CD4-positive, alpha-beta T cell treated with Interleukin-12 subunit alpha and Interleukin-12 subunit beta, for 1 hour (primary cell): ENCODE data around the gene BRWD1.

Experiments
- DNase-seq: peaks from one replicate; pipeline ENCODE4 v3.0.0-alpha.2; 2020

Gene BRWD1

DNA sequence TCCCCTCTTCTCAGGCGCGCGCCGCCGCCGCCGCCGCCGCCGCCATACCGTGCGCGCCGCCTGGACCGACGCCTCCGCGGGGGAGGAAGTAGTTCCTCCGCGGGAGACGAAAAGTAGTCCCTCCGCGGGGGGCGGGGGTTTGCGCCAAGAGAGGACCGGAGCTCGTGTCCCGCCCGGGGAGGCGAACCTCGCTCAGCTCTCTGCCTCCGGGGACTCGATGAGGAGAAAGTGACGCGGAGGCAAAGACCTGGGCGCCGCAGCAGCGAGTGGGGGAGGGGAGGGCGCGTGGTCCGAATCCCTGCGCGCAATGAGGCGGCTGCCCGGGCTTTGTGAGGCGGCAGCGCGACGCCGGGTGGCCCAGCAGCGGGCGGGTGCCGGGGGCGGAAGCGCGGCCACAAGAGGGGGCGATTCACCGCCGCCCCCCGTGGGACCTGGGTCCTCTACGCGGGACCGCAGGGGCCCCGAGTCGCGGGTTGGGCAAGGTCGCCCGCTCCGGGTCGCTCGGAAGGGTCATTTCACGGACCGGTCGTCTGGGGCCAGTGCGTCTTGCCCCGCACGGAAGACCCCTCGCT, at the start of gene BRWD1:
TSS of gene BRWD1 (minus strand) at position 62 of the 572 bp plus-strand sequence. CDS start 141 bp downstream, outside the sequence.
- DNase-seq, result peak; percentile 86

DNA sequence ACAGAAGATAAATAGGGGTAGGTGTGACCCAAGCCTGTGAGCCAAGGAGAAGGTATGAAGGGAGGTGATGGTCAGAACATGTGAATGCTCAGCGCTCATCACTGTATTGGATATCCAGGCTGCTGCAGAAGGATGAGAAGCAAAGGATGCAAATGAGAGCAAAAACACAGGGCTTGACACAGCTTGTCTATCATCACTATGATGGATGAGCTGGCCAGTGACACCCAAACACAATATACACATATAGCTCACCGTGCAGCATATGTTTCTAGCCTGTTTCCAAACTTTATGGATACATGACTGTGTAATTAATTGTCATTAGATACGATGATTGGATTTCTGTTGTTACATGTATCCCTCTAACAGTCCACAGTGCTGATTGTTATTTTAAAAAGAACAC, 49.3 kb upstream of the BRWD1 start:
- no peak for DNase-seq

DNA sequence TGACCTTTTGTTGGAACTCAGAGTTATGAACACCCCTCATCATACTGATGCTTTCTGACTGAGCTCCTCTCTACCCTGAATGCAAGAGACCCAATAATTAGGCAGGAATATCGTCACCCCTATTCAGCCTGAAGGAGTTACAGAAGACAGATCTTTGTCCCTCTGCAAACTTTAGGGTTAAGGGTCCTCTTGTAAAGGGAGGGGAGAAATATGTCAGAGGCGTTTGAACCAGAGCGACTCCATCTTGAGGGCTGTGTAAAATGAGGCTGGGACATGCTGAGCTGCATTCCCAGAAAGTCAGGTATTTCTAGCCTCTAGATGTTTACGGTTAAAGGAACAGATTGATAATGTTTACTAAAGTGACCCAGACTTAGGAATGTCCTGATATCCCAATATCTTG, 46.0 kb upstream of the BRWD1 start:
- DNase-seq, result no peak

DNA sequence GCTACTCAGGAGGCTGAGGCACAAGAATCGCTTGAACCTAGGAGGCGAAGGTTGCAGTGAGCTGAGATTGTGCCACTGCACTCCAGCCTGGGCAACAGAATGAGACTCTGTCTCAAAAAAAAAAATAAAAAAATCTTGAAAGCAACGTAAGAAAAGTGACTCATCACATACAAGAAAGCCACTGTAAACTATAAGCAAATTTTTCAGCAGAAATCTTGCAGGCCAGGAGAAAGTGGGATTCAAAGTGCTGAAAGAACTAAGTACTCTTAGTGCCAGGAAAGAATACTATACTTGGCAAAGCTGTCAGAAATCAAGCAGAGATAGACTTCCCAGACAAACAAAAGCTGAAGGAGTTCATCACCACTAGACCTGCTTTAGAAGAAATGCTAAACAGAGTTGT, 39.9 kb upstream of the BRWD1 start:
- no peak for DNase-seq

DNA sequence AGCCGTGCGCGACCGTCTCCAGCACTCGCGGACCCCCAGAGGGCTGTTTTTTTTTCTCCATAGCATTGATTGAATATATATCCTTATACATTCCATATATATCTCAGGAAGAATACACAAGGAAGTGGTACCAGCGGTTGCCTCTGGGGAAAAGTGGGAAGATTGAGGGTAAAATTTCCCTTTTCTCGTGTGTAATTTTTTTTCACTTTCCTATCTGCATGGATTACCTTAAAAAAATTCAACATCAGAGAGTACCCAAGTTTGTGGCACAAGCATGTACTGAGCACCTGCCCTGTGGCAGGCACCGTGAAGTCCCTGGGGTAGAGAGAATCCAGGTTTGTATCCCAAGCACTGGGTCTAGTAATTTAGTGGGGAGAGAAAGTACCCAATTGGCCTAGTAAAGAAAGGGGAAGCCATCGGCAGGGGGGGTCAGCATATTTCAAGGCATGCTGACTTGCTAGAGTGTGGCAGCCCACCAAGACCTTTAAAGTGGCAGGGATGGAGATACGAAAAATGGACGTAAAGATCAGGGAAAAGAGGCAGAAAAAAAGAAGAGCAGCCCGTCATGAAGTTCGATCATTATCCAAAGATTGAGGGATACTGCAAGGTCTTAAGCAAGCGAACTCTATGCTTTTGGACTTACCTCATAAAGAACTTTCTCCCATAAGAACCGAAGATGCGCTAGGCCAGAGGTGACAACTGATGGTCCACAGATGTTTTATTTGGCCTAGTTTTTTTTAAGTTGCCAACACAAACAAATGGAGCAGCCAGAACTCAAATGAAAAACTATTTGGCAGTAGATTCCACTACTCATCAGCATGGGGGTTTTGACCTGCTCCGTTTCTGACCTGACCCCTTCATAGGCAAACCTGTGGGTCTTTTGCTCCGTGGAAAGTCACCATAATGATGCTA, 36.9 kb upstream of the BRWD1 start:
- no peak for DNase-seq

DNA sequence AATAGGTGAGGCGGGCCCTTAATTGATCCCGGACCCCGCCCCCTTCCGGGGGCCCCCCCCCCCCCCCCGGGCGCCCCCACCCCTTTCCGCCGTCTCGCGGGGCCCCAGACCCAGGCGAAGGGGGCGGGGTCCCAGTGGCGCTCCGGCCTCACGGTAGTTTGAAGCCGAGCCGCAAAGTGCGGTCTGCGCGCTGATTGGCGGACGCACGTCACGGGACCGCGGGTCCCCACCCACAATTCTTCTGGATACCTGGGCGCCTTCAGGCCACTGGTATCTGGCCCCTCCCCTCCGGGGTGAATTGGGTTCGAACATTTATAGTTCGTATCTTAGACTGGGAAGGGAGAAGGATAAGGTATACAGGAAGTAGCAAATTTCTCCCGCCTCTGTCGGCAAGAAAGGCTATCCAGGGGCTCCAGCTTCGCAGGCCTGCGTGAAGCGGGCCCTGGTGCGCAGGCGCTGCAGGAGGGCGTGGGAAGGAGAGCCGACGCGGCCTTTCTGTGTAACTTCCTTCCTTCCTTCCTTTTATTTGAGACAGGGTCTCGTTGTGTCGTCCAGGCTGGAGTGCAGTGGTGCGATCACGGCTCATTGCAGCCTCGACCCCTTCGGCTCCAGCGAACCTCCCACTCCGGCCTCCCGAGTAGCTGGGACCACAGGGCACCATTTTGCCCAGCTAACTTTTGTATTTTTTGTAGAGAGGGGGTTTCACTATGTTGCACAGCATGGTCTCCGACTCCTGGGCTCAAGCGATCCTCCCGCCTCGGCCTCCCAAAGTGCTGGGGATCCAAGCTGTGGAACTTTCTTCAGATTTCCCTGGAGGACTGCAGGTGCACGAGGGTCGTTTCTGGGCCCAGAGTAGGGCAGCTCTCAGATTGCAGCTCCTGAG, 36.0 kb upstream of the BRWD1 start:
- DNase-seq, result peak; percentile 96

DNA sequence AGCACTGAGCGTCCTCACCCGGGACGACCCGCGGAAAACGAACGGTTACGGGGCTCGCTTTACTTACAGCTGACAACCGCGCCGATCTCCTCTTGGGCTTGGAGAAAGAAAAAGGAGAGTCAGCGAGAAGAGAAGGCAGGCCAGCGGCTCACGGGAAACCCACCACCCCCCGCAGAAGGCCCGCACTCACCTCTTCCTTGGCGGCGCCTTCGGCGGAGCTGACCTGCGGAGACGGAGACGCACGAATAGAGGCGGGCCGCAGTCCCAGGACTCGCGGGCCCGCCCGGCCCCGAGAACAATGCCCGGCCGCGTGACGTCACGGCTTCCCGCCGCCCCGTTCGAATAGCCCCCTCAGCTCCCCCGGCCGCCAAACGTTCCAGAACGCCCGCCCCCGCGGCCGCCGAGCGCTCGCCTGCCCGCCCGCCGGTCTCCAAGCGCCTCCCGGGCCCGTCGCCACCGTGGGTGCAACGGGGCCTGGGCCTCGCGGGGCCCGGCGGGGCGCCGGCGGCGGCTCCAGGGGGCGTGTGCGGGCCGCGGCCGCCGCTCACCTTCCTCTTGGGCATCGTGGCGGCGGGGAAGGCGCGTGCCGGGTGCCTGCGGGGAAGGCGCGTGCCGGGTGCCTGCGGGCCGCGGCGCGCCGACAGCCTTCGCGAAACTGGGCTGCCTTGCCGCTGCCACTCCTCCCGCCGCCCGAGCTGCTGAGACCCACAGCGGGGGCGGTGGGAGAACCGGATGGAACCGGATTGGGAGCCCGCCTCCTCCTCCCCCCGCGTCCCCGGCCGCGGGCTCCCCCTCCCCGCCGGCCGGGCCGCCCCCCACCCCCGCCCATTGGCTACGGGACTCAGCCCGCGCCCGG, 35.2 kb upstream of the BRWD1 start, which contains the start of gene HMGN1:
TSS of gene HMGN1 (minus strand) at position 734 of the 856 bp plus-strand sequence. CDS start at position 563, 171 bp downstream.
- DNase-seq, result peak; percentile 90

DNA sequence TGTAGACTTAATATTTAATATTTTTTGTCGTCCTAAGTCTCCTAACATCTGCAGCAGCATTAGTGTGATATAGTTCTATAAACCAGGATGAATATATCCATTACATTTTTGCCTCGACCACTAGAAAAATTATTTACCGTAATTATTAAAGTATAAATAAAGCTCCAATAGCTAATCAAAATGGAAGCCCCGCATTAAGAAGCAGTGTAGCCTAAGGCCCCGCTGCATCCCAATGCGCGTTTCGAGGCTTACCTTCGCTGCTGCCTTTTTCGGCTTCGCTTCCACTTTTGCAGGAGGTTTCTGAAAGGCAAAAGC, 34.6 kb upstream of the BRWD1 start:
- DNase-seq, result no peak

DNA sequence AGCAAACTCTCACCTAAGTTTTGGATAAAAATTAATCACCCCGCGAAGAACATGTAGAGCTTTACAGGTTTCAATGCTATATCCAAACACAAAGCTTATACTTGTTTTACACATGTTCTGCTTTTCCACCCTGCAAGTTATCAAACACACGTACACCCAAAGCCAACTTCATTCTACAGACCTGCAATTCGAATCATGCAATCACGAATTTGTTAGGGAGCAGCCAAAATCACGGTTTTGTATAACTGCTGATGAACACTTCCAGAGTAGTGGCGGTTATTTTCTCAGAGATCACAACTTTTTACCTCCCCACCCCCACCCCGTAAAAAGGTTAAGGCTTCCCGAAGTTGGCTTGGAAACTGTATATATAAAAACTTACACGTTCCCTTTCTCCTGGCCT, 34.1 kb upstream of the BRWD1 start:
- DNase-seq, result no peak

DNA sequence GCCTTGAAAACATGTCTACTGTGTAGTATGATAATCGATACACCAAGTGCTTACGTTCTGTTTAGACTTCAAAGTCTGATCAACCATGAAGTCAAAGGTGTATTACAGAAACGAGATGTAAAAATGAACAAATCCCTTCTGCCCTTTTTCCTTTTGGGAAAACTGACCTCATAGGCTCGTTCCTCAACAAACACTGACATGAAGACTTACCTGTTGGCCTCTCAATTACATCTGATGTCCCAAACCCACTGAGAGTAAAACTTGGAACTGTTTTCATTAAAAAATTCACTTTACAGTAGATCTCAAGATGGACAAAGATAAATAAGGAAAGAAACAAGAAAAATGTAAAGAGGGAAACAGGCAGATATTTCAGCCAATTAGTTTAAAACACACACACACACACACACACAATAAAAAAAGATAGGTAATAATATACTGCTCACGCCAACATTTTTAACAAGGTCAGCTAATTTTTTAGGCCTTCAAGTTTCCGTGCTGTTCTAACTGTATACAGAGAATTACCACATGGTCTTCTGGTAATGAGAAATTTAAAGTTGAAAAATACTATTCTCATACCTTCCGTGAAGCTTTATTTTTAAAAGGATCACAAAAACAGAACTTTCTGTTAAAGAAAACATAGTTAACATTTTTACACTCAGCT, 33.4 kb upstream of the BRWD1 start:
- DNase-seq, result no peak

DNA sequence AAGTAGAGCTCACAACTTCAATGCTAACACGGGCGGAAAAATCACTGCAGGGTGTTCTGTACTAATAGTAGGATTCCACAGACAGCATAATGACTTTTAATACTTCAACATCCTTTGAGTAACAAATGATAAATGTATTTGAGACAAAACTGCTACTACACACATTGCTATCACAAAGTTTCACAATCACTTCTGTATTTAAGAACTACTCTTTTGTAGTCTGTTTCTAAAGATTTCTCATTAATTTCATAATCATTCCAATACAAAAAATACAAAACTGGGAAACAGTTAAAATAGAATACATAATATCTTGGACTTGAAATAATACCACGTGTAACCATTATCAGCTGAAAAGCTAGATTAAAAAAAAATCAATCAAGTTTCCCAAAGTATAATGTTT, 32.8 kb upstream of the BRWD1 start:
- DNase-seq, result no peak

DNA sequence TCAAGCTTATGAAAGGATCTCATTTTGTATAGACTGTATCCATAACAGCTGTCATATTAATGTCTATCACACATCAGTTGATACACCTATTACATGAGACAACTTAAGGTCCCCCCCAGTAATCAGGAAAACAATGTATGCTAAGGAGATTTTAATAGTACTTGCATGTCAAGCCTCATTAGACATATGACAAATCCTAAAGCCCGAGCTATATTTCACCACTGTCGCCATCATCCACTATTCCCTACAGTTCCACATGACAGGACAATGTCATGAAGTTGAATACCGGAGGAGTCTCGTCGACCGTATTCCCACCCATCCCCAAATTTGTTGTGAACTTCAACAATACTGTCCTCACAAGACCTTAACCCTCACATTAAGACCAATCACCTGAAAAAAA, 32.0 kb upstream of the BRWD1 start:
- no peak for DNase-seq

DNA sequence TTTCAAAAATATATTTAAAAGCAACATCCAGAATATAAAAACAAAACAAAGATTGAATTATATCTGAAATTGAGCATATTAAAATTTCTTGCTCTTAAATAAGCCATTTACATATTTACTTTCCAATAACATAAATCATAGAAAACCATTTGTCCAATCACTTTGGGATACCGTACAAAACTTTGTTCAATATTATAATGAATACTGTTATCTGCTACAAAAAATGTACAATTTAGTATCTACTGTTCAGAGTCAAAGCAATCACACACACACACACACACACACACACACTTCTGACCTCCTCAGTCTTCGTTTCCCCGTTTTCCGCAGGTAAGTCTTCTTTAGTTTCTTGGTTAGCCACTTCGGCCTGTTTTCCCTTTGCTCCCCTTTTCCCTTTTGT, 31.4 kb upstream of the BRWD1 start:
- no peak for DNase-seq

DNA sequence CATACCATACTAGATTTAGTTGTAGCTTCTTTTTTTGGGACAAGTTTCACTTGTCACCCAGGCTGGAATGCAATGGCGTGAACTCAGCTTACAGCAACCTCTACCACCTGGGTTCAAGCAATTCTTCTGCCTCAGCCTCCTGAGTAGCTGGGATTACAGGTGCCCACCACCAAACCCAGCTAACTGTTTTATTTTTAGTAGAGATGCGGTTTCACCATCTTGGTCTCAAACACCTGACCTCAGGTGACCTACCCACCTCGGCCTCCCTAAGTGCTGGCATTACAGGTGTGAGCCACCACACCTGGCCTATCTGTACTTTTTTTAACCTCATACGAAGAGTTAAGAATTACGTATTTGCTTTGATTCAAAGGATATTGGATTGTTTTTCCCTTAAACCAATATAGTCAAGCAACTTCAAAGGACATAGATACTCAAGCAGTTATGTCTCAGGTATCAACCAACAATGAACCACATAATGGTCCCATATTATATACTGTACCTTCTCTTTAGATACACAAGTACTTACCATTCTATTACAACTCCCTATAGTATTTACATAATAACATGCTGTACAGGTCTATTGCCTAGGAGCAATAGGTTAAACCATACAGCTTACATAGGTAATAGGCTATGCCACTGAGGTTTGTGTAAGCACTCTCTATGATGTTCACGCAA, 28.0 kb upstream of the BRWD1 start:
- no peak for DNase-seq

DNA sequence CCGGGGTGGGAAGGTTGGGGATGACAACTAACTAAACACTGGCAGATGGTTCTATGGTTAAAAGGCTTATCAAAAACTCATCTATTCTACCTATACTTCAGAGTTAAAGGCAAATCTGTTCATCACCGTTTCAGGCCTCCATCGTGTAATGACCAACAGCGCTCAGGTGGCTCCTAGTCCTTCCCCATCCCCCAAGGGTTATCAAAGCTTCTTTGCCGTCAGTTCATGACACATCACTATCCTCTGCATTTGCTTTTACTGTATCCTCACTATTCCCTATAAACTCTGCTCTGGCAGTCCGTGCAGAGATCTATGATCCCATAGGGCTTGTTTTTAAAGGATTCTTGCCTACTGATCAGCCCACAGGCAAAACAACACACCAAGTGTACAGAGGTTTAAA, 27.3 kb upstream of the BRWD1 start:
- no peak for DNase-seq

DNA sequence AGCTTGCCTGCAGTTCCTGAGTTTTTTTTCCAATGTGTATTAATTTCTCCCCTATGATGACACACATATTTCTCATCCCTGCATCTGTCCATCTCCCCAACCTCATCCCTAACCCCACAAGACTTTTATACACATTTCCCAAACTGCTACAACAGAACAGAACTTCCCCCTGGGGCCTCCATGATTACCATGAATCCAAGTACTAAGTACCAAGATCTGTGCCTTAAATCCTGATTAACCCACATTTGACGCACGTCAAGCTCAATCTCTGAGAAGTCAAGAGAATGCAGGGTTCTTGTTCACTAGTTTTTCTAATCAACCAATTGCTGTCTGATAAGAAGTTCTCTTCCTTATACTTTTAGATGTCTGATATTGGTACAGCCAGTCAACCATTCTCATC, 25.8 kb upstream of the BRWD1 start:
- DNase-seq, result no peak

DNA sequence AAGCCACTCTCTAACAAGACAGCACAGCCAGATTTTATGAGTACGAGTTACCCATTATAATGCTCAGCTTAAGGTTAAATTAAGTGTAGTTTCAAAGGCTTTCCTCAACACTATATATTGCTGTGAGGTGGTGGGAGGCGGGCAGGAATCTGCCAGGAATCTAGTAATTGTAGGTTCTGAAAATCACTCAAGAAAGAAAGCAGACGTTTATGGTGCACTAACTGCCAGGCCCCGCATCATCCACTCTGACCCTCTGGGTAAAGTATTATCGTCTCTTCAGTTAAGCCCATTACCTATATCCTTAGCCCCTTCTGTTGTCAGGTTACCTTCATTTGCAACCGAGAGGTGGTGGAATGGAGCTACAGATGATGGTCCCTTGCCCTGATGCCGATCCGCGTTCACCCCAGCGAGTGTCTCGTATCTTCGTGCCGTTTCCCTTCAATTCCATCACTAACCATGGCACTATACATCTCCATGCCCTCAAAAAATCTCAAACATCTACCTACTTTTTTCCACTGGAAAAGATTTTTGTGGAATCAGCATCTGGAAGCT, 23.1 kb upstream of the BRWD1 start:
- no peak for DNase-seq

DNA sequence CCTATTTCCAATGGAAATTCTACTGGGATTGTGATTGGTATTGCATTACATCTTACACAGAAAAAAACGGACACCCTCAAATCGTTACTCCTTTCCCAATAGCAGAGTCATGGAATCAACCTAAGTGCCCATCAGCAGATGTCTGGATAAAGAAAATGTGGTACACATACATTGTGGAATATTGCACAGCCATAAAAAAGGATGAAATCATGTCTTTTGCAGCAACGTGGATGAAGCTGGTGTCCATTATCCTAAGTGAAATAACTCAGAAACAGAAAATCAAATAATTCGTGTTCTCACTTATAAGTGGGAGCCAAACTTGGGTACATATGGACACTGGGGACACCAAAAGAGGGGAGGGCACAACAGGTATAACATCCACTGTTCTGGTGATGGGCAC, 21.2 kb upstream of the BRWD1 start:
- DNase-seq, result no peak

DNA sequence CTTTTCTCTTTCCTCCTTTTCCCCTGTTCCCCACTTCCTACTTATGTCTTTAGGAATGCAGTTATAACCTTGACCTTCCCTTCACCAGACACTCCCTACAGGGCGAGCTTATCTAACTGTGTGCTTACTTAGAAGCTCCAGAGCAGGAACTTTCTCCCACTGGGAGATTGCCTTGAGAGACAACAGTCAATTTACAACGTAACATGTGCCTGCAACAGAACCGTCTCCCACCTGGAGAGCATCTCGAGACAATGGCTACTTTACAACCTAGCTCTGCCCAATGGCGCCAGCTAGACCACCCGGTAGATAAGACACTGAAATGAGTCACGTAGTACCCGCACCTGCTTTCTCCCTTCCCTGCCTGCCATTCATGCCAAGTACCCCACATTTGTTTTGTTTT, 18.7 kb upstream of the BRWD1 start:
- no peak for DNase-seq

DNA sequence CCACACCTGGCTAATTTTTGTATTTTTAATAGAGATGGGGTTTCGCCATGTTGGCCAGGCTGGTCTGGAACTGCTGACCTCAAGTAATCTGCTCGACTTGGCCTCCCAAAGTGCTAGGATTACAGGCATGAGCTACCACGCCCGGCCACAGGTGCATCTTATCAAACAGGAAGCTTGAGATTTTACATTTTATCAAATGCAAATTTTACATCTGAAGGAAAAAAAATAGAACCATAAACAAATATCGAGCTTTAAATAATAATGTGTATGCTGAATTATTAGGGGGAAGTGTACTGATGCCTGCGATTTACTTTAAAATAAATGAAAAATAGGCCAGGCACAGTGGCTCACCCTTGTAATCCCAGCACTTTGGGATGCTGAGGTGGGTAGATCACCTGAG, 16.6 kb upstream of the BRWD1 start:
- DNase-seq, result no peak

DNA sequence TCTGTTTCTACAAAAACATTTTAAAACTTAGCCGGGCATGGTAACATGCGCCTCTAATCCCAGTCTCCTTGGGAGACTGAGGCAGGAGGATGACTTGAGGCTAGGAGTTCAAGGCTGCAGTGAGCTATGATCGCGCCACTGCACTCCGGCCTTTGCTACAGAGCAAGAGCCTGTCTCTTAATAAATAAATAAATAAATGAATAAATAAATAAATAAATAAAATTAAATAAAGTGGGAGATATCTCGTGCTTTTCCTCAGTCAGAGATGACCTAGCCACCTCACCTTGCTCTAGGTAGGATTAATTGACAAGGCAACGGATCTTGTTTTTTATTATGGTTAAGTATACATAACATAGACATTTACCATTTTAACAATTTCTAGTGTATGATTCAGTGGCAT, 14.3 kb upstream of the BRWD1 start:
- no peak for DNase-seq
